Neural cell (in vitro differentiated cells): ENCODE results near the gene PCBP4. TPM values are rescaled to one million over a fixed set of nuclear protein-coding genes. Genes with fewer than 3 reads are reported as not detected.

Source experiments
- H2AFZ ChIP-seq: fragments of 200-600, 300-800 bp; sonication (generic), shearing (Covaris generic); 2 replicates; pipeline ENCODE4 v1.6.0; 2014; ENCODE audit warnings: low read depth, mild to moderate bottlenecking, antibody characterized with exemption, low read length, moderate library complexity
- H3F3A ChIP-seq: fragments of 200-600 bp; shearing (Covaris generic); 2 replicates; pipeline ENCODE4 v1.6.1; 2016; ENCODE audit warnings: mild to moderate bottlenecking, moderate library complexity, mixed read lengths, antibody characterized with exemption, low read length; ENCODE audit not compliant: insufficient read depth, poor library complexity, severe bottlenecking
- H3K27ac ChIP-seq: fragments of 200-600, 300-800 bp; sonication (generic), shearing (Covaris generic); 2 replicates; pipeline ENCODE4 v1.5.1; 2014; ENCODE audit warnings: mild to moderate bottlenecking, low read length, moderate library complexity
- H3K27me3 ChIP-seq: fragments of 300-800, 200-600 bp; sonication (generic), shearing (Covaris generic); 2 replicates; pipeline ENCODE4 v1.6.0; 2014; ENCODE audit warnings: mild to moderate bottlenecking, low read depth, low read length, moderate library complexity; ENCODE audit not compliant: insufficient read depth
- H3K36me3 ChIP-seq: fragments of 300-800, 200-600 bp; sonication (generic), shearing (Covaris generic); 2 replicates; pipeline ENCODE4 v1.5.1; 2014; ENCODE audit warnings: mild to moderate bottlenecking, antibody characterized with exemption, low read length, moderate library complexity; ENCODE audit not compliant: insufficient read depth
- H3K4me2 ChIP-seq: fragments of 300-800, 200-600 bp; sonication (generic), shearing (Covaris generic); 2 replicates; pipeline ENCODE4 v1.6.0; 2014; ENCODE audit warnings: mild to moderate bottlenecking, low read length
- H3K4me3 ChIP-seq: fragments of 300-800, 200-600 bp; sonication (generic), shearing (Covaris generic); 2 replicates; pipeline ENCODE4 v1.5.1; 2014; ENCODE audit warnings: mild to moderate bottlenecking, low read length, moderate library complexity
- H3K79me2 ChIP-seq: fragments of 200-600 bp; shearing (Covaris generic); replicated peaks from 2 replicates; pipeline ENCODE4 v1.6.0; 2014; ENCODE audit warnings: mild to moderate bottlenecking, low read length, moderate library complexity; ENCODE audit not compliant: insufficient read depth
- H3K9ac ChIP-seq: fragments of 300-800, 200-600 bp; sonication (generic), shearing (Covaris generic); 2 replicates; pipeline ENCODE4 v1.6.1; 2016; ENCODE audit warnings: mild to moderate bottlenecking, low read length, mixed read lengths
- H3K9me2 ChIP-seq: fragments of 200-600 bp; shearing (Covaris generic); 2 replicates; pipeline ENCODE4 v1.6.1; 2016; ENCODE audit warnings: mild to moderate bottlenecking, low read length, mixed read lengths; ENCODE audit not compliant: insufficient read depth
- H3K9me3 ChIP-seq: fragments of 200-600, 300-800 bp; sonication (generic), shearing (Covaris generic); 2 replicates; pipeline ENCODE4 v1.6.1; 2016; ENCODE audit warnings: mild to moderate bottlenecking, mixed run types, low read length, moderate library complexity, mixed read lengths
- H4K20me1 ChIP-seq: fragments of 200-600 bp; shearing (Covaris generic); 2 replicates; pipeline ENCODE4 v1.6.1; 2016; ENCODE audit warnings: mild to moderate bottlenecking, mixed run types; ENCODE audit not compliant: insufficient read depth
- EP300 ChIP-seq: fragments of 450-650 bp; conservative IDR thresholded peaks from 2 replicates; pipeline ENCODE4 v1.6.1; 2014; ENCODE audit warnings: antibody characterized with exemption, mild to moderate bottlenecking, moderate library complexity; ENCODE audit not compliant: poor library complexity, severe bottlenecking
- EZH2 ChIP-seq: fragments of 200-600, 300-800 bp; shearing (Covaris generic), sonication (generic); IDR thresholded peaks from 2 replicates; pipeline ENCODE4 v1.6.1; 2014; ENCODE audit warnings: antibody characterized with exemption, low read length, borderline replicate concordance, mild to moderate bottlenecking; ENCODE audit not compliant: insufficient read depth, poor library complexity, severe bottlenecking
- MXI1 ChIP-seq: fragments of 450-650 bp; conservative IDR thresholded peaks from 2 replicates; pipeline ENCODE4 v1.6.1; 2014; ENCODE audit warnings: antibody characterized with exemption, mild to moderate bottlenecking; ENCODE audit not compliant: poor library complexity, severe bottlenecking
- POLR2AphosphoS5 ChIP-seq: IDR thresholded peaks from 2 replicates; pipeline ENCODE4 v1.6.1; 2012
- RAD21 ChIP-seq: fragments of 450-650 bp; conservative IDR thresholded peaks from 2 replicates; pipeline ENCODE4 v1.6.1; 2014; ENCODE audit warnings: antibody characterized with exemption, mild to moderate bottlenecking, moderate library complexity
- SMC3 ChIP-seq: fragments of 450-650 bp; conservative IDR thresholded peaks from 2 replicates; pipeline ENCODE4 v1.6.1; 2014; ENCODE audit warnings: antibody characterized with exemption, mild to moderate bottlenecking, moderate library complexity; ENCODE audit not compliant: poor library complexity
- TAF1 ChIP-seq: IDR thresholded peaks from 2 replicates; pipeline ENCODE4 v1.6.1; 2012; ENCODE audit warnings: low read depth
- polyA plus RNA-seq: library from polyadenylated mRNA; depleted of rRNA; stranded (reverse); fragments of >200 nt; gene quantifications from 2 replicates; pipeline ENCODE4 v1.2.3, GENCODE V29; 2014
- TF ChIP-seq, protein P1 (sequence below): IDR thresholded peaks from 2 replicates; pipeline ENCODE4 v1.6.1; 2012; ENCODE audit warnings: borderline replicate concordance
- TF ChIP-seq, protein P2 (sequence below): fragments of 450-650 bp; IDR thresholded peaks from 2 replicates; pipeline ENCODE4 v1.5.1; 2014; ENCODE audit warnings: antibody characterized with exemption, mild to moderate bottlenecking, moderate library complexity; ENCODE audit not compliant: poor library complexity, severe bottlenecking

PCBP4 gene
- polyA plus RNA-seq, 1 donor from 2014 or later = 251 TPM

DNA sequence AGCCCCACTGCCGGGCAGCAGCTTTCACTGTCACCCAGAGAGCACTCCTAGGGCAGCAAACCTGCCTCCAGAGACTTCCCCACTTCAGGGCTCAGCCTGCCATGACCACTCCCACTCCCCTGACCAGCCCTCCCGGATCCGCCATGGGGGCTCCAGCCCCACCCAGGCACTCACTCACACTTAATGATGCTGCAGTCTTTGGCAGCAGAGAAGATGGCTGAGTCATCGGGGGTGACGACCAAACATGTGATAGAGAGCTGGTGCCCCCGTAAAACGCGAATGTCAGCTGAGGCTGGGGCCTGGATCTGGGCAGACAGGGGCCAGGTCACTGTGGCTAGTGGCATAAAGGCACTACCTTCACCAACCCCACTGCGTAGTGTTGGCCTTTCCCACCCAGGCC lies 30.2 kb downstream of the PCBP4 start:
- Histone ChIP-seq H2AFZ (no peak overlapping the region), H3K9me3 (no peaks in the 10 kb centered on the region), H3K79me2 (no peaks in the 10 kb centered on the region), H3K27me3 (no peaks in the 10 kb centered on the region), H4K20me1 (no peaks in the 10 kb centered on the region), H3K9ac (no peak overlapping the region), H3F3A (no peaks in the 10 kb centered on the region), H3K27ac (no peak overlapping the region), H3K36me3 (no peaks in the 10 kb centered on the region), H3K9me2 (no peaks in the 10 kb centered on the region), H3K4me3 (no peak overlapping the region), H3K4me2 (no peak overlapping the region)
- TF ChIP-seq POLR2AphosphoS5 (no peak), MXI1 (no peak), EZH2 (no peak), RAD21 (no peak), TAF1 (no peak), SMC3 (no peak), EP300 (no peak)
- TF ChIP-seq, protein P1, sequence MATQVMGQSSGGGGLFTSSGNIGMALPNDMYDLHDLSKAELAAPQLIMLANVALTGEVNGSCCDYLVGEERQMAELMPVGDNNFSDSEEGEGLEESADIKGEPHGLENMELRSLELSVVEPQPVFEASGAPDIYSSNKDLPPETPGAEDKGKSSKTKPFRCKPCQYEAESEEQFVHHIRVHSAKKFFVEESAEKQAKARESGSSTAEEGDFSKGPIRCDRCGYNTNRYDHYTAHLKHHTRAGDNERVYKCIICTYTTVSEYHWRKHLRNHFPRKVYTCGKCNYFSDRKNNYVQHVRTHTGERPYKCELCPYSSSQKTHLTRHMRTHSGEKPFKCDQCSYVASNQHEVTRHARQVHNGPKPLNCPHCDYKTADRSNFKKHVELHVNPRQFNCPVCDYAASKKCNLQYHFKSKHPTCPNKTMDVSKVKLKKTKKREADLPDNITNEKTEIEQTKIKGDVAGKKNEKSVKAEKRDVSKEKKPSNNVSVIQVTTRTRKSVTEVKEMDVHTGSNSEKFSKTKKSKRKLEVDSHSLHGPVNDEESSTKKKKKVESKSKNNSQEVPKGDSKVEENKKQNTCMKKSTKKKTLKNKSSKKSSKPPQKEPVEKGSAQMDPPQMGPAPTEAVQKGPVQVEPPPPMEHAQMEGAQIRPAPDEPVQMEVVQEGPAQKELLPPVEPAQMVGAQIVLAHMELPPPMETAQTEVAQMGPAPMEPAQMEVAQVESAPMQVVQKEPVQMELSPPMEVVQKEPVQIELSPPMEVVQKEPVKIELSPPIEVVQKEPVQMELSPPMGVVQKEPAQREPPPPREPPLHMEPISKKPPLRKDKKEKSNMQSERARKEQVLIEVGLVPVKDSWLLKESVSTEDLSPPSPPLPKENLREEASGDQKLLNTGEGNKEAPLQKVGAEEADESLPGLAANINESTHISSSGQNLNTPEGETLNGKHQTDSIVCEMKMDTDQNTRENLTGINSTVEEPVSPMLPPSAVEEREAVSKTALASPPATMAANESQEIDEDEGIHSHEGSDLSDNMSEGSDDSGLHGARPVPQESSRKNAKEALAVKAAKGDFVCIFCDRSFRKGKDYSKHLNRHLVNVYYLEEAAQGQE = no peak
- TF ChIP-seq, protein P2, sequence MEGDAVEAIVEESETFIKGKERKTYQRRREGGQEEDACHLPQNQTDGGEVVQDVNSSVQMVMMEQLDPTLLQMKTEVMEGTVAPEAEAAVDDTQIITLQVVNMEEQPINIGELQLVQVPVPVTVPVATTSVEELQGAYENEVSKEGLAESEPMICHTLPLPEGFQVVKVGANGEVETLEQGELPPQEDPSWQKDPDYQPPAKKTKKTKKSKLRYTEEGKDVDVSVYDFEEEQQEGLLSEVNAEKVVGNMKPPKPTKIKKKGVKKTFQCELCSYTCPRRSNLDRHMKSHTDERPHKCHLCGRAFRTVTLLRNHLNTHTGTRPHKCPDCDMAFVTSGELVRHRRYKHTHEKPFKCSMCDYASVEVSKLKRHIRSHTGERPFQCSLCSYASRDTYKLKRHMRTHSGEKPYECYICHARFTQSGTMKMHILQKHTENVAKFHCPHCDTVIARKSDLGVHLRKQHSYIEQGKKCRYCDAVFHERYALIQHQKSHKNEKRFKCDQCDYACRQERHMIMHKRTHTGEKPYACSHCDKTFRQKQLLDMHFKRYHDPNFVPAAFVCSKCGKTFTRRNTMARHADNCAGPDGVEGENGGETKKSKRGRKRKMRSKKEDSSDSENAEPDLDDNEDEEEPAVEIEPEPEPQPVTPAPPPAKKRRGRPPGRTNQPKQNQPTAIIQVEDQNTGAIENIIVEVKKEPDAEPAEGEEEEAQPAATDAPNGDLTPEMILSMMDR = no peak

DNA sequence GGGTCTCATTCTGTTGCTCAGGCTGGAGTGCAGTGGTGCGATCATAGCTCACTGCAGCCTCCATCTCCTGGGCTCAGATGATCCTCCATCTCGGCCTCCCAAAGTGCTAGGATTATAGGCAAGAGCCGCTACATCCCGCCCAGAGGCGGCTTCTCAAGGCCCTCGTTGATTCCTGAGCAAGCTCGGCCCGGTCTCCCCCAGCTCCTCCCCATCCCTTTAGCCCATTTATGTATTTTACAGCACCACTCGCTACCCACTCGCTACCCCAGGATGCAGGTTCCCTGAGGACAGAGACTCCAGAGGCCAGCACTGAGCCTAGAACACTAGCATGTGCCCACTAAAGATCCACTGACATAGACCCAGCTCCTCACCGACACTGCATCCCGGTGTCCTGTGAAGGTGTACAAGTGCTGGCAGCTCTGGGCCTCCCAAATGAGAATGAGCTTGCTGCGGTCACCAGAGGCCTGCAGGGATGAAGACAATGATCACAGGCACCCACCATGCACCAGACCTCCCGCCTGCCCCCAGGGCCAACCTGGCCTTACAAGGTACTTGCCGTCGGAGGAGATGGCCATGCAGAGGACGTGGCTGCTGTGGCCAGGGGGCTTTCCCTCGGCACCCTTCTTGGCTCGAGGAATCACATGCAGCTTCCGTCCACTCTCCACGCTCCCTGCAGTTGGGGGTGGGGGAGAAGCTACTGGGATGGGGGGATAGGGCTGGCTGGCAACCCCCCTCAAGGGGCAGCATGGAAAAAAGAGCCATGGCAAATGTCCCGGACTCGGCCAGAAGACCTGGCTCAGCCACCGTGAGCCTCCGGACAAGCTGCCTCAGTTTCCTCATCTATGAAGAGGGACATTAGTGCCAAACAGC lies 31.1 kb downstream of the PCBP4 start:
- no peak overlapping the region for H3K27ac ChIP-seq
- no peaks in the 10 kb centered on the region for H4K20me1 ChIP-seq
- H3K4me3 ChIP-seq = no peak overlapping the region
- no peaks in the 10 kb centered on the region for H3K9me2 ChIP-seq
- no peaks in the 10 kb centered on the region for H3K36me3 ChIP-seq
- no peak overlapping the region for H2AFZ ChIP-seq
- H3F3A ChIP-seq = no peaks in the 10 kb centered on the region
- TF ChIP-seq EZH2 (no peak), TAF1 (no peak), SMC3 (no peak), RAD21 (no peak), MXI1 (no peak), EP300 (no peak), POLR2AphosphoS5 (no peak)
- TF ChIP-seq, protein P2 = no peak
- TF ChIP-seq, protein P1 = no peak
- no peak overlapping the region for H3K4me2 ChIP-seq
- H3K79me2 ChIP-seq = no peaks in the 10 kb centered on the region
- no peak overlapping the region for H3K9ac ChIP-seq
- no peaks in the 10 kb centered on the region for H3K9me3 ChIP-seq
- no peaks in the 10 kb centered on the region for H3K27me3 ChIP-seq
